NCI-H1417 treated with DMSO at 0.1 percent for 48 hours (cell line): ENCODE data around the gene ERC2.

Experiments used
- DNase-seq: peaks from one replicate; lab custom pipeline; 2025; lab: John Stamatoyannopoulos, UW

The ERC2 gene

GRCh38 chr3:56187051-56187450 lies 281.2 kb downstream of the ERC2 start:
- DNase-seq = no peak

- DNase-seq = no peak
These were observed 282.4 kb downstream of the ERC2 start for GRCh38 chr3:56185827-56186226.

GRCh38 chr3:56183529-56183928 lies 284.7 kb downstream of the ERC2 start:
- DNase-seq = no peak

GRCh38 chr3:56180433-56180832 lies 287.8 kb downstream of the ERC2 start:
- DNase-seq = no peak

- no peak for DNase-seq
These were observed 294.7 kb downstream of the ERC2 start for GRCh38 chr3:56173601-56174000.

GRCh38 chr3:56164436-56164835 lies 303.8 kb downstream of the ERC2 start:
- no peak for DNase-seq

GRCh38 chr3:56157693-56158362 lies 310.4 kb downstream of the ERC2 start:
- DNase-seq = no peak

- no peak for DNase-seq
These were observed 314.0 kb downstream of the ERC2 start for GRCh38 chr3:56154297-56154696.

- no peak for DNase-seq
These were observed 320.9 kb downstream of the ERC2 start for GRCh38 chr3:56147354-56147753.

- no peak for DNase-seq
These were observed 322.9 kb downstream of the ERC2 start for GRCh38 chr3:56145410-56145809.

- no peak for DNase-seq
These were observed 323.5 kb downstream of the ERC2 start for GRCh38 chr3:56144805-56145204.

GRCh38 chr3:56137415-56137814 lies 330.9 kb downstream of the ERC2 start:
- no peak for DNase-seq

- DNase-seq = no peak
These were observed 331.8 kb downstream of the ERC2 start for GRCh38 chr3:56136514-56136913.

- no peak for DNase-seq
These were observed 332.3 kb downstream of the ERC2 start for GRCh38 chr3:56135941-56136340.

- DNase-seq = no peak
These were observed 334.8 kb downstream of the ERC2 start for GRCh38 chr3:56133423-56133822.

- no peak for DNase-seq
These were observed 335.5 kb downstream of the ERC2 start for GRCh38 chr3:56132762-56133161.

GRCh38 chr3:56131974-56132590 lies 336.2 kb downstream of the ERC2 start:
- DNase-seq = no peak

- DNase-seq = no peak
These were observed 338.2 kb downstream of the ERC2 start for GRCh38 chr3:56130036-56130435.

- no peak for DNase-seq
These were observed 341.6 kb downstream of the ERC2 start for GRCh38 chr3:56126632-56127031.

- no peak for DNase-seq
These were observed 342.8 kb downstream of the ERC2 start for GRCh38 chr3:56125358-56126005.

GRCh38 chr3:56124546-56124945 lies 343.7 kb downstream of the ERC2 start:
- no peak for DNase-seq

- no peak for DNase-seq
These were observed 344.8 kb downstream of the ERC2 start for GRCh38 chr3:56123487-56123886.

GRCh38 chr3:56122911-56123310 lies 345.4 kb downstream of the ERC2 start:
- DNase-seq = no peak

GRCh38 chr3:56121716-56122115 lies 346.6 kb downstream of the ERC2 start:
- DNase-seq = no peak
